Measurements from ENCODE around the gene SLC38A6. TPM values are rescaled to one million over a fixed set of nuclear protein-coding genes. Genes with fewer than 3 reads are reported as not detected.

Gene SLC38A6
- total RNA-seq, 1 donor from 2014 or later: 19.0 TPM

DNA sequence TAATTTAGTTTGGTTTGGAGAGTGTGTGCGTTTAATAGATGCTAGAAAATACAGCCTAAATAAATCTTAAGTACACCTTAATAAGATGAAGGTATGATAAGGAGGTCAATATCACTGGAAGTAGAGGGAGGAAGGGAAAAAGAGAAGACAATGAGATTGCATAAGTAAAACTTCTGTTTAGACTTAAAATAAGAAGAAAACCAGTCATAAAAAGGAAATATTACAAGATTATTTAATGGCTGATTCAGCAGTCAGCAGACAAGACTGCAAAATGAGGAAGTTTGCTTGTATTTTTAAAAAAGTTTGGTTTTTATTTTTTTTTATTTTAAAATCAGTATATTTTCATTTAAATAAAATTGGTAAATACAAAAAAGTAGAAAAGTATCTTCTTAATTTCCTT, 3.2 kb downstream of the SLC38A6 start:
- no peaks in the 10 kb centered on the region for H3K9me3 Mint-ChIP-seq
- Histone ChIP-seq H3K9ac (no peak overlapping the region), H3K4me2 (no peak overlapping the region), H3K79me2 (ENCODE audit: low read depth) (peaks cover 22% of the 10 kb centered on the region), H3K27ac (no peak overlapping the region), H4K20me1 (ENCODE audit: low read depth) (no peaks in the 10 kb centered on the region), H3K27me3 (no peaks in the 10 kb centered on the region), H2AFZ (replicated peaks) (no peak overlapping the region), H3K4me1 (peaks cover 10% of the 10 kb centered on the region), H3K36me3 (no peaks in the 10 kb centered on the region), H3K4me3 (no peak overlapping the region), H3F3A (ENCODE audit: low read depth) (peaks cover 18% of the 10 kb centered on the region), H3K9me3 (ENCODE audit: low read depth) (no peaks in the 10 kb centered on the region)
- H3K27ac Mint-ChIP-seq: no peak overlapping the region
- DNase-seq (ENCODE audit: low spot score): no peak
- TF ChIP-seq, protein P1, sequence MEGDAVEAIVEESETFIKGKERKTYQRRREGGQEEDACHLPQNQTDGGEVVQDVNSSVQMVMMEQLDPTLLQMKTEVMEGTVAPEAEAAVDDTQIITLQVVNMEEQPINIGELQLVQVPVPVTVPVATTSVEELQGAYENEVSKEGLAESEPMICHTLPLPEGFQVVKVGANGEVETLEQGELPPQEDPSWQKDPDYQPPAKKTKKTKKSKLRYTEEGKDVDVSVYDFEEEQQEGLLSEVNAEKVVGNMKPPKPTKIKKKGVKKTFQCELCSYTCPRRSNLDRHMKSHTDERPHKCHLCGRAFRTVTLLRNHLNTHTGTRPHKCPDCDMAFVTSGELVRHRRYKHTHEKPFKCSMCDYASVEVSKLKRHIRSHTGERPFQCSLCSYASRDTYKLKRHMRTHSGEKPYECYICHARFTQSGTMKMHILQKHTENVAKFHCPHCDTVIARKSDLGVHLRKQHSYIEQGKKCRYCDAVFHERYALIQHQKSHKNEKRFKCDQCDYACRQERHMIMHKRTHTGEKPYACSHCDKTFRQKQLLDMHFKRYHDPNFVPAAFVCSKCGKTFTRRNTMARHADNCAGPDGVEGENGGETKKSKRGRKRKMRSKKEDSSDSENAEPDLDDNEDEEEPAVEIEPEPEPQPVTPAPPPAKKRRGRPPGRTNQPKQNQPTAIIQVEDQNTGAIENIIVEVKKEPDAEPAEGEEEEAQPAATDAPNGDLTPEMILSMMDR (IDR thresholded peaks at IDR 0.05): no peak
- TF ChIP-seq EZH2 (IDR thresholded peaks at IDR 0.05) (no peak), EZH2phosphoT487 (IDR thresholded peaks at IDR 0.05) (no peak)
- H3K4me1 Mint-ChIP-seq: peaks cover 4% of the 10 kb centered on the region
- no peak overlapping the region for H3K4me3 Mint-ChIP-seq
- H3K36me3 Mint-ChIP-seq: no peaks in the 10 kb centered on the region
- peaks cover 2% of the 10 kb centered on the region for H3K27me3 Mint-ChIP-seq (ENCODE audit: insufficient read depth, low read depth)

DNA sequence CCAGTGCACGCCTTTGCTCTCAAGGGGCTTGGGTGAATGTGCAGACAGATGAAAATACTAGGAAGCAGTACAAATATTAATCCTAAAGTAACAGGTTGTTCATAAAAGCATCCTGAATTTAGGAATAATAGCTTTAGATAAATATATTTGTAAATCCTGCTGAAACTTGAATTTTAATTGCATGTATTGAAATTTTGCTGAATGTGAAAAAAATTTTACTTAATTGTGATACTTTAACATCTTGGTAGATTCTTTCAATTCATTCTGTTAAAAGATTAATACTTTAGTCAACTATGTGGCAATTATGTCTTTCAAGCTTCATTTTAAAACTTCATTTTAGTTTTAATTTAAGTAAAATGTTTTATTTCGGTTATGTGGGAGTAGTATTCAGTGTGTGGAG, 5.5 kb downstream of the SLC38A6 start:
- Histone ChIP-seq H4K20me1 (ENCODE audit: low read depth) (no peaks in the 10 kb centered on the region), H2AFZ (replicated peaks) (no peak overlapping the region), H3K9me3 (ENCODE audit: low read depth) (no peaks in the 10 kb centered on the region), H3K4me1 (peaks cover 6% of the 10 kb centered on the region), H3K79me2 (ENCODE audit: low read depth) (peaks cover 5% of the 10 kb centered on the region), H3K4me2 (no peak overlapping the region), H3K4me3 (no peak overlapping the region), H3F3A (ENCODE audit: low read depth) (peaks cover 7% of the 10 kb centered on the region), H3K36me3 (no peaks in the 10 kb centered on the region), H3K27ac (no peak overlapping the region), H3K27me3 (no peaks in the 10 kb centered on the region), H3K9ac (no peak overlapping the region)
- H3K4me3 Mint-ChIP-seq: no peak overlapping the region
- no peak for DNase-seq (ENCODE audit: low spot score)
- TF ChIP-seq, protein P1 (IDR thresholded peaks at IDR 0.05): no peak
- TF ChIP-seq EZH2phosphoT487 (IDR thresholded peaks at IDR 0.05) (no peak), EZH2 (IDR thresholded peaks at IDR 0.05) (no peak)
- no peak overlapping the region for H3K27ac Mint-ChIP-seq
- H3K4me1 Mint-ChIP-seq: no peaks in the 10 kb centered on the region
- H3K27me3 Mint-ChIP-seq (ENCODE audit: insufficient read depth, low read depth): peaks cover 2% of the 10 kb centered on the region
- no peaks in the 10 kb centered on the region for H3K9me3 Mint-ChIP-seq
- H3K36me3 Mint-ChIP-seq: peaks cover under 1% of the 10 kb centered on the region

DNA sequence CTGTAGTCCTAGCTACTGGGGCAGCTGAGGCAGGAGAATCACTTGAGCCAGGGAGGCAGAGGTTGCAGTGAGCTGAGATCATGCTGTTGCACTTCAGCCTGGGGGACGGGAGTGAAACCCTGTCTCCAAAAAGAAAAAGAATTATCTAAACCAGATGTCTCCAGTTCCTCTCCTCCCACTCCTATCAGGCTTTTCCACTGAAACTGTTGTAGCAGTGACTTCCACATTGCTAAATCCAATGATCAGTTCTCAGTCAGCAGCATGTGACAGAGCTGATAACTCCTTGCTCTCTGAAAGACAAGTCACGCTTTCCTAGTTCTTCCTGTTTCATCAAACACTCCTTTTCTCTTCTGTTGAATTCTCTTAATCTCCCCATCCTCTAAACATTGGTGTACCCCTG, 8.6 kb downstream of the SLC38A6 start:
- H3K4me3 ChIP-seq: no peak overlapping the region
- no peaks in the 10 kb centered on the region for H3F3A ChIP-seq (ENCODE audit: low read depth)
- Mint-ChIP-seq H3K4me1 (no peaks in the 10 kb centered on the region), H3K27me3 (ENCODE audit: insufficient read depth, low read depth) (no peaks in the 10 kb centered on the region), H3K36me3 (peaks cover 3% of the 10 kb centered on the region), H3K27ac (no peak overlapping the region), H3K4me3 (no peak overlapping the region), H3K9me3 (no peaks in the 10 kb centered on the region)
- no peaks in the 10 kb centered on the region for H3K36me3 ChIP-seq
- DNase-seq (ENCODE audit: low spot score): no peak
- no peaks in the 10 kb centered on the region for H3K79me2 ChIP-seq (ENCODE audit: low read depth)
- no peak overlapping the region for H2AFZ ChIP-seq (replicated peaks)
- TF ChIP-seq, protein P1 (IDR thresholded peaks at IDR 0.05): no peak
- TF ChIP-seq EZH2 (IDR thresholded peaks at IDR 0.05) (no peak), EZH2phosphoT487 (IDR thresholded peaks at IDR 0.05) (no peak)
- H3K4me2 ChIP-seq: no peak overlapping the region
- H3K9me3 ChIP-seq (ENCODE audit: low read depth): no peaks in the 10 kb centered on the region
- H3K27me3 ChIP-seq: no peaks in the 10 kb centered on the region
- no peaks in the 10 kb centered on the region for H3K4me1 ChIP-seq
- H3K27ac ChIP-seq: no peak overlapping the region
- H3K9ac ChIP-seq: no peak overlapping the region
- H4K20me1 ChIP-seq (ENCODE audit: low read depth): no peaks in the 10 kb centered on the region
